WTC11 (cell line): Measurements from ENCODE around the gene ARHGEF10L. TPM values are rescaled to one million over a fixed set of nuclear protein-coding genes. Genes with fewer than 3 reads are reported as not detected.

Source experiments
- ATAC-seq: fragments of 200-7000 bp; cut with Tn5 transposase; 2 replicates; pipeline ENCODE4 v1.10.0; 2021; ENCODE audit warnings: mild to moderate bottlenecking, moderate library complexity
- CTCF ChIA-PET: fragments of 300-600 bp; sonication (Branson Sonifier 250); formaldehyde crosslinking; loops from one replicate; lab custom pipeline; 2021; ENCODE audit warnings: antibody characterized with exemption; lab: Charles Lee
- POLR2A ChIA-PET: fragments of 350-600 bp; sonication (Branson Sonifier 250); formaldehyde crosslinking; loops from one replicate; lab custom pipeline; 2021; ENCODE audit warnings: antibody characterized with exemption; lab: Charles Lee
- DNase-seq: peaks from one replicate; pipeline ENCODE4 v3.0.0; 2021; ENCODE audit warnings: low spot score
- H3K27ac Mint-ChIP-seq: 2 replicates; pipeline ENCODE4 v1.8.0; 2021; ENCODE audit warnings: mixed read lengths
- H3K27me3 Mint-ChIP-seq: 2 replicates; pipeline ENCODE4 v1.8.0; 2021; ENCODE audit warnings: low read depth, mild to moderate bottlenecking, moderate library complexity, mixed read lengths
- H3K36me3 Mint-ChIP-seq: 2 replicates; pipeline ENCODE4 v1.8.0; 2021; ENCODE audit warnings: mixed read lengths
- H3K4me1 Mint-ChIP-seq: 2 replicates; pipeline ENCODE4 v1.8.0; 2022; ENCODE audit warnings: mixed read lengths
- H3K4me3 Mint-ChIP-seq: 2 replicates; pipeline ENCODE4 v1.8.0; 2021; ENCODE audit warnings: mild to moderate bottlenecking, moderate library complexity, mixed read lengths
- H3K9me3 Mint-ChIP-seq: 2 replicates; pipeline ENCODE4 v1.8.0; 2021; ENCODE audit warnings: mixed read lengths
- ATF2 ChIP-seq: sonication (generic); formaldehyde crosslinking; IDR thresholded peaks from 2 replicates; pipeline ENCODE4 v1.8.1; 2022; ENCODE audit warnings: low read depth, missing genetic modification reagents, borderline replicate concordance
- ATF3 ChIP-seq: sonication (generic); formaldehyde crosslinking; conservative IDR thresholded peaks from 2 replicates; pipeline ENCODE4 v1.8.1; 2022; ENCODE audit warnings: mild to moderate bottlenecking, missing genetic modification reagents
- CREM ChIP-seq: sonication (generic); formaldehyde crosslinking; IDR thresholded peaks from 2 replicates; pipeline ENCODE4 v1.8.1; 2022; ENCODE audit warnings: mild to moderate bottlenecking, missing genetic modification reagents, moderate library complexity
- FOXP4 ChIP-seq: sonication (generic); formaldehyde crosslinking; IDR thresholded peaks from 2 replicates; pipeline ENCODE4 v1.8.0; 2022; ENCODE audit warnings: mild to moderate bottlenecking, missing genetic modification reagents
- IRF2 ChIP-seq: sonication (generic); formaldehyde crosslinking; IDR thresholded peaks from 2 replicates; pipeline ENCODE4 v1.8.0; 2022; ENCODE audit warnings: low read depth, missing genetic modification reagents, borderline replicate concordance
- NR3C1 ChIP-seq: sonication (generic); formaldehyde crosslinking; conservative IDR thresholded peaks from 2 replicates; pipeline ENCODE4 v1.8.1; 2023; ENCODE audit warnings: low read depth, mild to moderate bottlenecking, missing genetic modification reagents
- RELA ChIP-seq: sonication (generic); formaldehyde crosslinking; IDR thresholded peaks from 2 replicates; pipeline ENCODE4 v1.8.1; 2022; ENCODE audit warnings: missing genetic modification reagents, mild to moderate bottlenecking, borderline replicate concordance
- TCF7 ChIP-seq: sonication (generic); formaldehyde crosslinking; IDR thresholded peaks from 2 replicates; pipeline ENCODE4 v1.8.0; 2022; ENCODE audit warnings: mild to moderate bottlenecking, low read depth, missing genetic modification reagents, moderate library complexity
- TEAD1 ChIP-seq: sonication (generic); formaldehyde crosslinking; IDR thresholded peaks from 2 replicates; pipeline ENCODE4 v1.8.0; 2022; ENCODE audit warnings: mild to moderate bottlenecking, missing genetic modification reagents
- ZBTB43 ChIP-seq: sonication (generic); formaldehyde crosslinking; IDR thresholded peaks from 2 replicates; pipeline ENCODE4 v1.8.1; 2023; ENCODE audit warnings: mild to moderate bottlenecking, missing genetic modification reagents
- ZMAT4 ChIP-seq: fragments of 250-450 bp; sonication (Bioruptor Pico); IDR thresholded peaks from 2 replicates; pipeline ENCODE4 v1.9.0; 2021; ENCODE audit warnings: mild to moderate bottlenecking
- ZNF121 ChIP-seq: sonication (generic); formaldehyde crosslinking; IDR thresholded peaks from 2 replicates; pipeline ENCODE4 v1.8.0; 2023; ENCODE audit warnings: missing genetic modification reagents
- ZNF263 ChIP-seq: sonication (generic); formaldehyde crosslinking; IDR thresholded peaks from 2 replicates; pipeline ENCODE4 v1.8.1; 2022; ENCODE audit warnings: low read depth, mild to moderate bottlenecking, moderate library complexity, missing genetic modification reagents
- ZNF317 ChIP-seq: sonication (generic); formaldehyde crosslinking; IDR thresholded peaks from 2 replicates; pipeline ENCODE4 v1.8.1; 2023; ENCODE audit warnings: low read depth, mild to moderate bottlenecking, moderate library complexity, missing genetic modification reagents, borderline replicate concordance
- ZNF396 ChIP-seq: fragments of 250-450 bp; sonication (Bioruptor Pico); IDR thresholded peaks from 2 replicates; pipeline ENCODE4 v1.8.0; 2021; ENCODE audit warnings: mild to moderate bottlenecking, moderate library complexity, borderline replicate concordance
- total RNA-seq: library from RNA; stranded (reverse); gene quantifications from 3 replicates; pipeline ENCODE4 v1.2.3, GENCODE V29; 2021

ARHGEF10L gene
- total RNA-seq, 1 experiment from 2014 or later, result 34.4 TPM

GRCh38 chr1:17523321-17524041, 16.0 kb upstream of the ARHGEF10L start (continued):
- TF ChIP-seq ZNF121 (CRISPR knock-in tag) (no peak), TCF7 (no peak), NR3C1 (CRISPR knock-in tag) (no peak), ZMAT4 (CRISPR knock-in tag) (no peak), ZBTB43 (no peak), ZNF317 (no peak), ATF2 (no peak), RELA (CRISPR knock-in tag) (no peak), ZNF396 (CRISPR knock-in tag) (no peak)

- DNase-seq, result no peak
- Mint-ChIP-seq H3K27ac (no peak overlapping the region), H3K4me1 (peaks cover 49% of the 10 kb centered on the region), H3K27me3 (peaks cover 4% of the 10 kb centered on the region; the same call in 1 of the 2 replicates), H3K4me3 (no peak overlapping the region), H3K36me3 (no peaks in the 10 kb centered on the region), H3K9me3 (no peaks in the 10 kb centered on the region)
- CTCF ChIA-PET, result interaction anchor here (0.8 to 5.2 kb wide), 5 partner anchors 16 to 82 kb away, joined by 3 to 47 read pairs (median 4); no protein-coding TSS in a partner anchor
- no peak for TF ChIP-seq TEAD1 (CRISPR knock-in tag)
- no peak for TF ChIP-seq ATF3 (CRISPR knock-in tag)
- no peak for TF ChIP-seq FOXP4
- TF ChIP-seq TCF7, result no peak
- TF ChIP-seq CREM (CRISPR knock-in tag), result no peak
- POLR2A ChIA-PET, result no interaction called here
- ATAC-seq, result no peak
These were observed 14.9 kb upstream of the ARHGEF10L start for GRCh38 chr1:17524645-17525044.

GRCh38 chr1:17525996-17526686, 13.4 kb upstream of the ARHGEF10L start:
- Mint-ChIP-seq H3K36me3 (no peaks in the 10 kb centered on the region), H3K4me1 (peaks cover 38% of the 10 kb centered on the region), H3K27me3 (peaks cover 4% of the 10 kb centered on the region; the same call in 1 of the 2 replicates), H3K4me3 (no peak overlapping the region), H3K9me3 (no peaks in the 10 kb centered on the region), H3K27ac (no peak overlapping the region; the same call in 1 of the 2 replicates)
- ATAC-seq (no peak), DNase-seq (no peak)
- ChIA-PET CTCF (interaction anchor here (0.6 to 1.2 kb wide), 2 partner anchors 80 to 102 kb away, joined by 3 read pairs; no protein-coding TSS in a partner anchor), POLR2A (no interaction called here)
- peak; percentile 76; the same call in 1 of the 2 replicates for TF ChIP-seq ZNF263 (CRISPR knock-in tag)
- TF ChIP-seq IRF2 (CRISPR knock-in tag), result no peak
- TF ChIP-seq, all 79 proteins: peak for 1
